Muscle layer of duodenum (tissue), 2 donors: ENCODE results near the gene UXS1.
"Not testable (repeated sequence)": the region's sequence is repeated elsewhere in the genome, so short reads cannot be mapped to it uniquely, and the experiment has no call there.

Source experiments
- H3K27ac ChIP-seq: one replicate; pipeline ENCODE4 v1.7.0; 2013; ENCODE audit warnings: mild to moderate bottlenecking, low read length
- H3K27me3 ChIP-seq: one replicate; pipeline ENCODE4 v1.7.0; 2013; ENCODE audit warnings: low read depth, mild to moderate bottlenecking, control low read depth, low read length
- H3K36me3 ChIP-seq, 2 donors: one replicate each; pipeline ENCODE4 v1.7.0; 2013; ENCODE audit warnings: low read length in 2 of 2, control low read depth in 1 of 2, mild to moderate bottlenecking in 1 of 2; ENCODE audit not compliant: insufficient read depth in 2 of 2, control insufficient read depth in 1 of 2
- H3K4me1 ChIP-seq, 2 donors: one replicate each; pipeline ENCODE4 v1.7.0; 2013; ENCODE audit warnings: low read length in 2 of 2, mild to moderate bottlenecking in 2 of 2, control low read depth in 1 of 2, moderate library complexity in 1 of 2; ENCODE audit not compliant: insufficient read depth in 2 of 2, control insufficient read depth in 1 of 2
- H3K4me3 ChIP-seq, 2 donors: one replicate each; pipeline ENCODE4 v1.7.0; 2013; ENCODE audit warnings: low read length in 2 of 2, low read depth in 1 of 2, mild to moderate bottlenecking in 1 of 2
- H3K9me3 ChIP-seq, 2 donors: one replicate each; pipeline ENCODE4 v1.7.0; 2013; ENCODE audit warnings: low read length in 2 of 2, control low read depth in 1 of 2, mild to moderate bottlenecking in 1 of 2; ENCODE audit not compliant: control insufficient read depth in 1 of 2
- donor health status: healthy.

UXS1 gene

DNA sequence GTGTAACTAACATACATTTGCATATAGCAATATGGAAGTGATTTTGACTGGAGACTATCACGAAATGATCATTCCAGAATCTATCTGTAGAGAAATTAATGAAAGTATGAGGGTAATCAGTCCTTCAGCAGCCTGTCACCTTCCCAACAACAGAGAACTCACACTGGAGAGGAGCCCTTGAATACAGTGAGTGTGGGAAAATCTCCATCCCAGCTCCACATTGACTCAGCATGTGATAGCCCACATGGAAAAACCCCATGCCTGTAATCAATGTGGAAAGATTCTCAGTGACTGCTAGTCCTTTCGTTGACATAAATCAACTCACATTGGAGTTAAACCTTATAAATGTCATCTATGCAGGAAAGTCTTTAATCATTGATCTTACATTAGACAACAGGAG lies 13.1 kb upstream of the UXS1 start:
- no peaks in the 10 kb centered on the region for H3K9me3 ChIP-seq
- no peak overlapping the region for H3K4me3 ChIP-seq
- no peaks in the 10 kb centered on the region for H3K27me3 ChIP-seq
- no peak overlapping the region for H3K27ac ChIP-seq
- H3K36me3 ChIP-seq = no peaks in the 10 kb centered on the region
- H3K4me1 ChIP-seq = no peaks in the 10 kb centered on the region

DNA sequence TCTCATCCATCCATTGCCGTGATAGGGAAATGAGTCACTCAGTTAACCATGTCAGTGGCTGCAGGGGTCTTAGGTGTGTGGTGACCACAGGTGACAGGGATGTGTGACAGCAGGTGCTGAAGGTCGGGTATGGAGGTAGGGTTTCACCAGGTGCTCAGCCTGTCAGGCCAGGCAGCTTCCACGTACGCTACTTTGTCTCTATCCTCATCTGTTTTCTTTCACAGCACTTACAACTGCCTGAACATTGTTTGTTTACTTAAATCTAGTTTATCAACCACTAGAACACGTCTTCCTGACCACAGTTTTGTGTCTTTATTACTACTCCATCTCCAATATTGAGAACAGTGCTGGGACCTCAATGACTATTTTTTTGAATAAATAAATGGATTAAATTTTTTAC lies 11.4 kb upstream of the UXS1 start:
- H3K36me3 ChIP-seq = no peaks in the 10 kb centered on the region
- no peaks in the 10 kb centered on the region for H3K4me1 ChIP-seq
- no peaks in the 10 kb centered on the region for H3K27me3 ChIP-seq
- H3K9me3 ChIP-seq = no peaks in the 10 kb centered on the region
- H3K4me3 ChIP-seq = no peak overlapping the region
- no peak overlapping the region for H3K27ac ChIP-seq

- not testable (repeated sequence) for H3K27ac ChIP-seq, H3K36me3 ChIP-seq, H3K27me3 ChIP-seq, H3K4me3 ChIP-seq, H3K4me1 ChIP-seq, H3K9me3 ChIP-seq
Observed at GRCh38 chr2:106204551-106204950, 10.4 kb upstream of the UXS1 start.

GRCh38 chr2:106201661-106202060 lies 7.6 kb upstream of the UXS1 start:
- Histone ChIP-seq H3K27me3 (no peaks in the 10 kb centered on the region), H3K4me1 (peaks cover 0 to 4% of the 10 kb centered on the region in 2 donors), H3K36me3 (no peaks in the 10 kb centered on the region), H3K4me3 (no peak overlapping the region), H3K27ac (no peak overlapping the region), H3K9me3 (no peaks in the 10 kb centered on the region)

DNA sequence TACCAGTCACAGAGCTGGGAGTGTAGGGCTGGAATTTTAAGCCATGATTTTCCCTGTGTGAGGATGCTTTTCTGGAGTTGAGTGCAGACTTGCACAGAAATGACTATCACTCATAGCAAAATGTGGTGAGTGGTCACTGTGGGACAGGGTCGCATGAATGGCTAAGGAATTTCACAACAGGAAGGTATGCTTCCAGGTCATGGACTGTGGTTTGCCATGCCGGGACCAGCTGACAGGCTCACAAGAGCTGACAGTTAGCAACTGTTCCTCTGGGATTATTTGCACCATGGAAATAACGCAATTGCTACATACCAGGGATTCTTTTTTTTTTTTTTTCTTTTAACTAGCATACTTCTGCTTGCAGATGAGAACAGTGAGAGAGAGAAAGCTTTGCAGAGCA lies 3.8 kb upstream of the UXS1 start:
- Histone ChIP-seq H3K4me1 (peaks cover 3 to 15% of the 10 kb centered on the region in 2 donors), H3K27ac (no peak overlapping the region), H3K27me3 (no peaks in the 10 kb centered on the region)

GRCh38 chr2:106195981-106196380 lies 1.9 kb upstream of the UXS1 start:
- Histone ChIP-seq H3K9me3 (no peaks in the 10 kb centered on the region), H3K27ac (no peak overlapping the region), H3K36me3 (no peaks in the 10 kb centered on the region), H3K4me1 (peaks cover 5 to 26% of the 10 kb centered on the region in 2 donors), H3K4me3 (no peak overlapping the region), H3K27me3 (no peaks in the 10 kb centered on the region)

More for the DNA sequence above, 3.8 kb upstream of the UXS1 start:
- H3K36me3 ChIP-seq = no peaks in the 10 kb centered on the region
- H3K4me3 ChIP-seq = no peak overlapping the region
- H3K9me3 ChIP-seq = no peaks in the 10 kb centered on the region

- H3K4me1 ChIP-seq = peaks cover 5 to 26% of the 10 kb centered on the region in 2 donors
- no peaks in the 10 kb centered on the region for H3K36me3 ChIP-seq
- H3K27ac ChIP-seq = no peak overlapping the region
- peak overlapping the region in 1 of 2 donors; percentile 78 for H3K4me3 ChIP-seq
- no peaks in the 10 kb centered on the region for H3K27me3 ChIP-seq
- no peaks in the 10 kb centered on the region for H3K9me3 ChIP-seq
Observed at GRCh38 chr2:106195456-106195855, 1.4 kb upstream of the UXS1 start.

GRCh38 chr2:106193690-106193976 lies 468 bp downstream of the UXS1 start:
- H3K9me3 ChIP-seq = no peaks in the 10 kb centered on the region
- H3K4me1 ChIP-seq = peaks cover 5 to 31% of the 10 kb centered on the region in 2 donors
- H3K27ac ChIP-seq = no peak overlapping the region
- H3K27me3 ChIP-seq = no peaks in the 10 kb centered on the region
- no peaks in the 10 kb centered on the region for H3K36me3 ChIP-seq
- peak overlapping the region; percentile 68 to 78 for H3K4me3 ChIP-seq

- H3K27me3 ChIP-seq = no peaks in the 10 kb centered on the region
- peak overlapping the region; percentile 68 to 78 for H3K4me3 ChIP-seq
- H3K27ac ChIP-seq = peak overlapping the region; percentile 65
- H3K36me3 ChIP-seq = no peaks in the 10 kb centered on the region
- H3K4me1 ChIP-seq = peaks cover 5 to 31% of the 10 kb centered on the region in 2 donors
- no peaks in the 10 kb centered on the region for H3K9me3 ChIP-seq
Observed at GRCh38 chr2:106192752-106193689, 1.1 kb downstream of the UXS1 start.

DNA sequence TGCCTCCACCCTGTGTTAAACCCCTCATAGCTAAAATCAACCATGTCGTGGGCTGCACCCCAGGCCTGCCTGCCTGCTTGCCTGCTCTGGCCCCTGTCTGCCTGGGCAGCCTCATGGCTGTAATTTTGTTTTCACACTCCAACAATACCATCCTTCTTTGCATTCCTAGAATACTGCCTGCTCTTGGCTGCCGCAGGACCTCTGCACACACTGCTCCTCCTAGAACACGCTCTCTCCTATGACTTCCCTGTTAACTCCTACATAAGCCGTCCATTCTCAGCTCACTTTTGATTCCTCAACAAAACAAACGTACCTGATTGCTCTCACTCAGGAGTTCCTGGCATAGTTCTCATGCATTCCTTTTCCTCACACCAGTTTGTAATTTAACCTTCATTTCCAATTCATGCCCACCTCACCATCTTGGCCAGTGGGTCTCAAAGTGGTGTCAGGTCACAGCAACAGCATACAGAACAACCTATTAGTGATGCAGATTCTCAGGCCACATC lies 2.5 kb downstream of the UXS1 start:
- H3K4me3 ChIP-seq = no peak overlapping the region
- H3K27ac ChIP-seq = no peak overlapping the region
- H3K4me1 ChIP-seq = peaks cover 5 to 27% of the 10 kb centered on the region in 2 donors
- H3K27me3 ChIP-seq = no peaks in the 10 kb centered on the region
- no peaks in the 10 kb centered on the region for H3K9me3 ChIP-seq
- H3K36me3 ChIP-seq = no peaks in the 10 kb centered on the region

GRCh38 chr2:106189764-106190468 lies 4.2 kb downstream of the UXS1 start:
- H3K27ac ChIP-seq = no peak overlapping the region
- H3K4me1 ChIP-seq = peaks cover 5 to 20% of the 10 kb centered on the region in 2 donors
- no peaks in the 10 kb centered on the region for H3K9me3 ChIP-seq
- no peaks in the 10 kb centered on the region for H3K27me3 ChIP-seq
- H3K4me3 ChIP-seq = no peak overlapping the region
- no peaks in the 10 kb centered on the region for H3K36me3 ChIP-seq
